Nucleus accumbens (tissue), 56 donors: ENCODE data around the gene CDC73.
"Not testable (repeated sequence)": the region's sequence is repeated elsewhere in the genome, so short reads cannot be mapped to it uniquely, and the experiment has no call there.

ENCODE experiments used
- DNase-seq, 56 donors: peaks; one replicate each; lab custom pipeline; 2025; lab: John Stamatoyannopoulos, UW

CDC73 gene

GRCh38 chr1:193157360-193157759 is 35.5 kb downstream of the CDC73 start:
- DNase-seq: no peak

- no peak for DNase-seq
Measured at GRCh38 chr1:193176113-193176512, 54.3 kb downstream of the CDC73 start.

GRCh38 chr1:193176788-193177187 is 55.0 kb downstream of the CDC73 start:
- DNase-seq: no peak

- DNase-seq: no peak
Measured at GRCh38 chr1:193179094-193179493, 57.3 kb downstream of the CDC73 start.

- DNase-seq: no peak
Measured at GRCh38 chr1:193181536-193181935, 59.7 kb downstream of the CDC73 start.

- DNase-seq: peak in 1 of 56 donors; percentile 5
Measured at GRCh38 chr1:193181985-193182384, 60.2 kb downstream of the CDC73 start.

GRCh38 chr1:193183019-193183627 is 61.3 kb downstream of the CDC73 start:
- DNase-seq: no peak

GRCh38 chr1:193184776-193185175 is 62.9 kb downstream of the CDC73 start:
- DNase-seq: no peak

- no peak for DNase-seq
Measured at GRCh38 chr1:193185211-193185610, 63.4 kb downstream of the CDC73 start.

- DNase-seq: peak in 47 of 56 donors; percentile 5 to 84 (median 47)
Measured at GRCh38 chr1:193185901-193186731, 64.3 kb downstream of the CDC73 start, which contains the start of gene B3GALT2. B3GALT2 (minus strand) TSS chr1:193186613; CDS start chr1:193181562, 5,051 bp downstream.

GRCh38 chr1:193187114-193187513 is 65.3 kb downstream of the CDC73 start:
- DNase-seq: no peak

GRCh38 chr1:193188915-193189314 is 67.1 kb downstream of the CDC73 start:
- not testable (repeated sequence) for DNase-seq

GRCh38 chr1:193189442-193190095 is 67.7 kb downstream of the CDC73 start:
- peak in 1 of 56 donors; percentile 2 for DNase-seq

GRCh38 chr1:193190096-193190744 is 68.4 kb downstream of the CDC73 start:
- DNase-seq: no peak

- DNase-seq: no peak
Measured at GRCh38 chr1:193192586-193192985, 70.8 kb downstream of the CDC73 start.

- no peak for DNase-seq
Measured at GRCh38 chr1:193199940-193200339, 78.1 kb downstream of the CDC73 start.

- DNase-seq: no peak
Measured at GRCh38 chr1:193201021-193201420, 79.2 kb downstream of the CDC73 start.

- DNase-seq: no peak
Measured at GRCh38 chr1:193210996-193211395, 89.2 kb downstream of the CDC73 start.

- DNase-seq: no peak
Measured at GRCh38 chr1:193211539-193211938, 89.7 kb downstream of the CDC73 start.

GRCh38 chr1:193212637-193213036 is 90.8 kb downstream of the CDC73 start:
- peak in 2 of 56 donors; percentile 1 to 8 for DNase-seq

- DNase-seq: no peak
Measured at GRCh38 chr1:193213998-193214397, 92.2 kb downstream of the CDC73 start.
